ENCODE measurements around the gene C9orf152.

The C9orf152 gene

GRCh38 chr9:110180511-110181434, 27.2 kb downstream of the C9orf152 start:
- no peak for DNase-seq (ENCODE audit: low spot score)

GRCh38 chr9:110179734-110180133, 28.2 kb downstream of the C9orf152 start:
- DNase-seq (ENCODE audit: low spot score): no peak

DNA sequence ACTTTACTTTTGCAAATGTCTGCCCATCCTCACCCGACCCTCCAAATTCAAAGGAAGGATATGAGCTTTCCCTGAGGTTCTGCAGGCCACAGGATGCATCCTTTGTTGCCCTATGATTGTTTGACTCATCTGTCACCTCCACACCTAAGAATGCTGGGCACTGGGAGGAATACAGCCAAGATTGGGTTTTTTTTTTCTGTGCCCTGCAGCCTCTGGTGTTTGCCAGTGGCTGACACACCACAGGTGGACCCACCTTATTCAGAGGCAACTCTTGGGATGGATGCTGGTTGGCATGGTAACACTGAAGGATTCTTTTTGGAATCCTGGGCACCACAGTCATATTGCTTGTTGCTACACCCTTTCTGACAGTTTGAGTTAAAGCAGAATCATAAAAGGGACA, 29.7 kb downstream of the C9orf152 start:
- no peak for DNase-seq (ENCODE audit: low spot score)

DNA sequence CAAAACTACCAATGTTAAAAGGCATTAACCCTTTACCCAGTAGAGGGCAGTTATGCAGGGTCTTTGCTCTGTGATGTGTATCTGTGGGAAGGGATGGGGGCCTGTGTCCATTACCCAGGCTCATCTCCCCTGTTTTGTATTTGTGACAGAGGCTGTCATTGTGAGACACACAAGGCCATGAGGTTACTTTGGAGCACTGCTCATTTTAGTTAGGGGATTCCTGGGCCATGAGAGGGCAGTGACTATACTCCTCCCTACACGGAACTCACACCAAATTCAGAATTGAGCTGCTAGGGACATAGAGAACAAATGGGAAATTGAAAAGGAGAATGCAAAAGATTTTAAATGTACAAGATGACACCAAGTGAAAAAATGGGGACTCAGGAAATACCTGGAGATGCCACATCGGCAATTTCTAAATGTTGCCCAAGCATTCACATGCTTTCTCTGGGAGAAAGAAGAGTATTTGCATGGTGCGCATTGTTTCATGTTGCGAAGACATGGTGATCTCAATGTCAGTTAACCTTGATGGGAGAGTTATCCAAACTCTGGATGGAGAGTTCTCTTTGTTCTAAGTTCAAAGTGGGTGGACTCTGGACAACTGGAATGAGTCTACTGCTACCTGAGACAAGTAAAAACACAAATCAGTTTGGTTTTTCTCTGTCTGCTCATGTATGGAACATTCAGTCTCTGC, 32.5 kb downstream of the C9orf152 start:
- no peak for DNase-seq (ENCODE audit: low spot score)

DNA sequence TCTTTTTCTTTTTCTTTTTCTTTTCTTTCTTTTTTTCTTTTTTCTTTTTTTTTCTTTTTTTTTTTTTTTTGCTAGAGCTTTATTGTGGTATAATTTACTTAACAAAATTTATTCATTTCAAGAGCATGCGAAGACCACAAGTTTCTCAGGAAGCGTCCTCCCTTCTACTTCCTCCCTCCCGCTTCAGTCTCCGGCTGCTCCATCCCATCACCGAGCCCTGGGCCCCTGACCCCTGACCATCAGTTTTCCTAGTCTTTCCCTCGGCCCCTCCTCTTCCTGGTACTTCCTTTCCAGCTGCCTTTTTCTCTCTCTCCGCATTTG, 34.7 kb downstream of the C9orf152 start:
- DNase-seq (ENCODE audit: low spot score): no peak

- no peak for DNase-seq (ENCODE audit: low spot score)
Measured at GRCh38 chr9:110170357-110171257, 37.4 kb downstream of the C9orf152 start.

GRCh38 chr9:110168486-110168885, 39.5 kb downstream of the C9orf152 start:
- DNase-seq (ENCODE audit: low spot score): no peak

DNA sequence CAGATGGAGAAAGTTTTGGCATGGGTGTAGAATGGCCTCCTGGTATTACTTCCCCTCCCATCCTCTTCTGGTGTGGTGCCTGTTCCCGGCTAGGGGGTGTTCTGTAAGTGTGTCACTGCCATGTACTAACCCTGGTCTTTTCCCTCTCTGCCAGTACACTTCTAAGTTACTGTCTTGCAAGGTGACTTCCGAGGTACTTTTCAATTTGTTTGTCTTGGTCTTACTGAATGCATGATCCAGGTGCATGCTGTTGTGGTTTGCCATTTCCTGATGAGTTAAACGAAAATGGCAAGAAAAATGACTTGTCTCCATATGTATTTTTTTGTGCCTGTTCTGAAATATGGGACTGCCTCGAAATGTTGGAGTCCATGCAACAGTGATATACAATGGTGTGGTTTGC, 46.0 kb downstream of the C9orf152 start:
- no peak for DNase-seq (ENCODE audit: low spot score)

DNA sequence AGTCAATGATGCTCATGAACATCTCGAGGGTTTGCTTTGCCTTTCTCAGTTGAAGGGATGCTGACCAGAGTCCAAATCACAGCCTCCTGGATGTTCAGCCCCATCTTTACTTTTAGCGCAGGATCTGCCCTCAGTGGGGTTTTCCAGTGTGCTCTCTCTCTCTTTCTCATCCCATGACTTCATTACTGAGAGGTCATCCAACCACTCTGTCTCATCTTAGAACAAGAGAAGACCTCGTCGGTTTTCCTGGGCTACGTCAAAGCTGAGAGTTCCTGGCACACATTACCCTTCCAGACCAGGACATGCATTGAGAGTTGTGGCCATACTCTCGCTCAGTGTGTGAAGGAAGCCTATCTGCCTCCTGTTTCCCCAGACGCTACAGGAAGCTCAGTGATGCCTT, 47.3 kb downstream of the C9orf152 start:
- no peak for DNase-seq (ENCODE audit: low spot score)

GRCh38 chr9:110160123-110160522, 47.8 kb downstream of the C9orf152 start:
- no peak for DNase-seq (ENCODE audit: low spot score)

DNA sequence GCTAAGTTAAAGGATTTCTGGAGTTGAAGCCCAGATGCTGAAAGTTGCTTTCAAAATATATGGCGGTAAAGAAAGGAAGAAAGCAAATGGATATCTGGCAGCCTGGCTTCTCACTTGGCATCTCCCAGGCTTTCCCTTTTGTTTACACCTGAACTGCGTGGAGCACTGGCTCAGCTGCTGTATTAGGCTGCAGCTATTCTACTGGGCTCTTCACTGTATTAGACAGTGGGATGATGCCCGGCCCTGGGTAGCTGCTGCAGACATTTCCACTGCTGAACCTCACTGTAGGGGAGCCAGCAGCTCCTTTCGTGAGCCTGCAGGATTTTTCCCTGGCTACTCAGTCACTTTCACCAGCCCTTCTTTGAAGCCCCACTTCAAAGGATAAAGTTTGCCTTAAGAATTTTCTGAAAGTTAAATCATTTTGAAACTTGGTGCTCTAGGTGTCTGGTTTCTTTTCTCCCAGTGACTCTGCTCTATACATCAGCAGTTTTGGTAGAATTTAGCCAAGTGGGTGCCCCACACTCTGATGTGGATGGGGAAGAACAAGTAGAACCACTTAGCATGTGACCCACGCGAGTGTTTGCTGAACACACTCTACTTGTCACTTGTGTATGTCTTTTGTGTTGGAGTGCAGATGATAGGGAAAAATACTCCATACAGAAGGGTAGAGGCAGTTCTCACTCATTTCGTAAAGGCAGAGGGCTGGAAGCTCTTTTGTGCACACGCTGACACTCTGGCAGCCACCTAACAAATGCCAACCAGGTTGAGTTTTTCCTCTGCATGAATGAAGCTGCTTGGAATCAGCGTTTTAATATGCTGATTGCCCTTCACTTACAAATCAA, 49.9 kb downstream of the C9orf152 start:
- DNase-seq (ENCODE audit: low spot score): no peak

DNA sequence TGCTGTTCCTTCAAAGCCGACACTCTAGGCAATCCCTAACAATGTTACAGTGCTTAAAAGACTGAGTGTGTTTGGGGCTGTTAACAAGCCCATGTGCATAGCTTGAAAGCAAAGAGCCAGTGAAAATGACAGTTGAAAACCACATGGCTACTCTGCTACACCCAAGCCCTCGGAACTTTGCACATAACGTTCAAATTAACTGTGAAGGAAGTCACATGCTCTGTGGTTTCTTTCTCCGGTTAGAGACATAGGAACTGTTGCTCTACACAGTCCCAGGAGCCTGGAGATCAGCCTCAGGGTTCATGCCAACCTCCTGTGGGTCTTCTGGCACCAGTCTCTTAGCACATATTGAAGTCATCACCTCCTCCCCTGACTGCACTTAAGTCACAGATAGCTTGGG, 51.1 kb downstream of the C9orf152 start:
- DNase-seq (ENCODE audit: low spot score): no peak

DNA sequence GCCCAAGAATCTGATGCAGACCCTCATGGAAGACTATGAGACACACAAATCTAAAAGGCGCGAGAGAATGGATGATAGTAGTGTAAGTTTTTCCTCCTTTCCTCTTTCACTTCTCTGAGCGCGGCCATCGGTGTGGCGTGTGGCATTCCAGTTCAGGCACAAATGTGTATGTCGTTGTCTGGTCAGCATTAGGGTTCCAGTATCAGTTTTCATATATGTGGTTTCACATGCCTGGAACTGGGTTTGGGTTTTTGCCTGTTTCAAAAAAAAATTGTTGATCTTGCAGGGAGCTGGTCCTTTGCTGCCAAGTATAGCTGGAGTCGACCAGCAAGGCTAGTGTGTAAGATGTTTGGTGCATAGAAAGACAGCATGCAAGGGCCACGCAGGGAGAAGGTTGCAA, 51.5 kb downstream of the C9orf152 start:
- no peak for DNase-seq (ENCODE audit: low spot score)

- no peak for DNase-seq (ENCODE audit: low spot score)
Measured at GRCh38 chr9:110155751-110156150, 52.2 kb downstream of the C9orf152 start.

DNA sequence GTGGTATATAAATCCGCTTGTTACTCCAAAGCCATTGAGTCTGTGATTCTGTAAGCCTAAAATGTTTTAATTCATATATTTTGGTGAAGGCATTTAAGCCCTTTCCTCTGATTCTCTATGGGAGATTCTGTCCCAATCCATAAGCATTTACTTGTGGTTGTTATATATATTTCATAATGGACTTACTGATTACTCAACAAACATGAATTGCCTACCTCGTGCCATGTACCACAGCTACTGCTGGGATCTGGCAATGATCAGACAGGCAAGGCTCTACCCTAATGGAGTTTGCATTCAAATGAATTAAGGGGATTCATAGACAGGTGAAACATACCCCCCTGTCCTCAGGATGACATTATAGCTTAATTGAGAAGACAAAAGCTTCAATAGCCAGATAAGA, 54.5 kb downstream of the C9orf152 start:
- no peak for DNase-seq (ENCODE audit: low spot score)

- no peak for DNase-seq (ENCODE audit: low spot score)
Measured at GRCh38 chr9:110152704-110153374, 55.1 kb downstream of the C9orf152 start.
